NB4 (cell line): ENCODE measurements around the gene ADGRL3.

Experiments used
- DNase-seq: peaks from one replicate; pipeline ENCODE4 v3.0.0; 2010; ENCODE audit warnings: low read depth
- H3K4me3 ChIP-seq: one replicate; pipeline ENCODE4 v1.5.1; 2011; ENCODE audit warnings: mild to moderate bottlenecking, low read depth, low read length, moderate library complexity
- MYC ChIP-seq: IDR thresholded peaks from 2 replicates; pipeline ENCODE4 v1.6.1; 2011; ENCODE audit warnings: low read depth, low read length
- POLR2A ChIP-seq: IDR thresholded peaks from 2 replicates; pipeline ENCODE4 v1.6.1; 2011; ENCODE audit warnings: mild to moderate bottlenecking; ENCODE audit not compliant: insufficient read length; ENCODE audit errors: extremely low read depth
- TF ChIP-seq, protein P1 (sequence below): IDR thresholded peaks from 2 replicates; pipeline ENCODE4 v1.6.1; 2011; ENCODE audit warnings: low read depth, low read length
- TF ChIP-seq, protein P2 (sequence below): IDR thresholded peaks from one replicate; pipeline ENCODE4 v1.5.1; 2012; ENCODE audit warnings: low read depth, low read length

The ADGRL3 gene

DNA sequence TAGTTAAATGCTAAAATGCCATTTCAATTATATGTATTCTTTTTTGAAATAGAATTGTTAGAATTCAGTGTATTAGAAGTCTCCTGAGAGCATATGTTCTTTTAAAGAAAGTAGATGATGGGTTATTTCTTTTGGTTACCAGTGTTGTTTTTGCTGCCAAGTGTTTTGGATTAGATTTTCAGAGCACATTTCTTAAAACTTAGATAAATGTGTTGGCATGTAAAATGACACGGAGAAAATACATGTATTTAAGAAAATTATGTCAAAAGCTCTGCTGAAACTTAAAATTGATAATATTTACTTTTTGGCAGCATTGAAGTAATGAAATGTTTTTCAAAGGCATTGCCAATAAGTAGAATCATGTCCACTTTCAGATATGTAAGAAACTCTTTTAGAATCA is 379.7 kb downstream of the ADGRL3 start:
- no peak for DNase-seq
- TF ChIP-seq, protein P1, sequence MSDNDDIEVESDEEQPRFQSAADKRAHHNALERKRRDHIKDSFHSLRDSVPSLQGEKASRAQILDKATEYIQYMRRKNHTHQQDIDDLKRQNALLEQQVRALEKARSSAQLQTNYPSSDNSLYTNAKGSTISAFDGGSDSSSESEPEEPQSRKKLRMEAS: no peak
- no peak for TF ChIP-seq MYC
- TF ChIP-seq, protein P2, sequence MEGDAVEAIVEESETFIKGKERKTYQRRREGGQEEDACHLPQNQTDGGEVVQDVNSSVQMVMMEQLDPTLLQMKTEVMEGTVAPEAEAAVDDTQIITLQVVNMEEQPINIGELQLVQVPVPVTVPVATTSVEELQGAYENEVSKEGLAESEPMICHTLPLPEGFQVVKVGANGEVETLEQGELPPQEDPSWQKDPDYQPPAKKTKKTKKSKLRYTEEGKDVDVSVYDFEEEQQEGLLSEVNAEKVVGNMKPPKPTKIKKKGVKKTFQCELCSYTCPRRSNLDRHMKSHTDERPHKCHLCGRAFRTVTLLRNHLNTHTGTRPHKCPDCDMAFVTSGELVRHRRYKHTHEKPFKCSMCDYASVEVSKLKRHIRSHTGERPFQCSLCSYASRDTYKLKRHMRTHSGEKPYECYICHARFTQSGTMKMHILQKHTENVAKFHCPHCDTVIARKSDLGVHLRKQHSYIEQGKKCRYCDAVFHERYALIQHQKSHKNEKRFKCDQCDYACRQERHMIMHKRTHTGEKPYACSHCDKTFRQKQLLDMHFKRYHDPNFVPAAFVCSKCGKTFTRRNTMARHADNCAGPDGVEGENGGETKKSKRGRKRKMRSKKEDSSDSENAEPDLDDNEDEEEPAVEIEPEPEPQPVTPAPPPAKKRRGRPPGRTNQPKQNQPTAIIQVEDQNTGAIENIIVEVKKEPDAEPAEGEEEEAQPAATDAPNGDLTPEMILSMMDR: no peak
- TF ChIP-seq POLR2A: no peak
- no peak overlapping the region for H3K4me3 ChIP-seq

DNA sequence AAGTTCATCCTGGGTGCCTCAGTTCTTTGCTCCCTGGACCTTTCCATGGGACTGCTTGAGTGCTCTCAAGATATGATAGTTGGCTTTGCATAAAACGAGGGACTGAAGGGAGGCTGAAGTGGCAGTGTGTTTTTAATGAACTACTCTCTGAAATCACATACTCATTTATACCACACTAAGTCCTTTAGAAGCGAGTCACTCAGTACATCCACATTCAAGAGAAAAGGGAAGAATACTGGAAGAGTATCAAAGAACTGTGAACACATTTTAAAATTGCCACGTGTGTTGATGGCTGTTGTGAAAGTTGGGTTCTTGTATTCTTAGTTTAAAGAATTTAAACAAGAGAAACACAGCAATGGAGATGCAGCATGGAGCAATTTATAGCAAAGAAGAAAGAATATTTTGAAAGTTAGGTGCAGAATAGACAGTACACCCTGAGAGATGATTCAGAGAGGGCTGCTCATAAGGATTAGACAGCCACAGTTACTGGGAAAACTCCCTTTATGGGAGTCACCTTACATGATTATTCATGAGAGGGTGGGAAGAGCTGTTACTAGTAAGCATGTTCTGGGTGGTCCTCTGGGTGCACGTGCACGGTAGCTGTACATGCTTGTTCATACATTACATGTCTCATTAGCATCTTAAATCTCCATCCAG is 380.7 kb downstream of the ADGRL3 start:
- H3K4me3 ChIP-seq: no peak overlapping the region
- TF ChIP-seq, protein P2: no peak
- TF ChIP-seq POLR2A (no peak), MYC (no peak)
- TF ChIP-seq, protein P1: no peak
- DNase-seq: no peak

DNA sequence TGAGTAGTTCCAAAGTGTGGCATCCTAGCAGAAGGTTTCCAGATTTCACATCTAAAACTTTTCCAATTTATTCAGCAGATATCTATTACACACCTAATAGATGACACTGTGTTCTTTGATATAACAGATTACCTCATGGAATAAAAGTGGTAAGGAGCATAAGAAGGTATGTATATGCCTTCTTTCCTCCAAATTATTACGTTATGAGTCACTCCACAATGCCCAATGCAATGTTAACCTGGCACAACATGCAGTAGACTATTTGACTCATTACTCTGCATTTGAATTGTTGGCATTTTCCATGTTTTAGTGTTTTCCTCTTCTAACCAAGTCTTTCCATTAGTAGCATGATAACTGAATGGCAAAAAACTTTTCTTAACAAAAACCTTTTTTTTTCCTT is 383.6 kb downstream of the ADGRL3 start:
- H3K4me3 ChIP-seq: no peak overlapping the region
- no peak for DNase-seq
- TF ChIP-seq POLR2A (no peak), MYC (no peak)
- TF ChIP-seq, protein P2: no peak
- TF ChIP-seq, protein P1: no peak

DNA sequence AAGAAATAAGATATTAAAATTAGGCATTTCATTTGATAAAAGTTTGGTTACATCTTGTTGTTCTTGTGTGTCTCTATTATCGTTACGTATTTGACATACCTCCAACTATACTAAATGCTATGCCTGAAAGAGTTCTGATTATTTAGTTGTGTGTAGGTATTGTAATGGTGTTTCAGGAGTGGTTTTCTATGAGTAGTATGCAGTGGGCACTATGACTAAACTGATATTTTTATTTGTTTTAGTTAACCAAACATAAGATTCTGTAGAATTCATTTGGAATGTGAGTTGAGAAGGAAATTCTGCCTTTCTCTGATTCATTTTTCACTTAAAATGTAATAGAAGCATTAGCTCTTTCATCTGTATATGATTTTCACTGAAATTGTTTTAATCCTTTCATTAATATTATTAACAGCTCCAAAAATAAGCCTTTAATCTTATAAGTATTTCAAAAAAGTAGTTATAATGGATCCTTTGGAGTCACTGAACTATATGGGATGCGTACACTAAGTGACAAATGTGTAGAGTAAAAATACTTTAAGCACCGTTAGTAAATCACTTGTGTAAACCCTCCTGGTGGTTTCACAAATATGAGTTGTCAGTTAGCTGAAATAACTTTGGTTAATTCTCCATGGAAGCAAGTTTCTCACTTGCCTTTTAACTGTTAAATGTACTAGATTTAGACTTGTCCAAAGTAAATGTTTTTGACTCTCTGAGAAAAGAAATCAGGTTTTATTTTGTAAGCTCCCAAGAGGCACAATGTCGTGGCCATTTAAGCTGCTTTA is 388.7 kb downstream of the ADGRL3 start:
- no peak overlapping the region for H3K4me3 ChIP-seq
- no peak for TF ChIP-seq POLR2A
- TF ChIP-seq, protein P2: no peak
- TF ChIP-seq MYC: no peak
- TF ChIP-seq, protein P1: no peak
- no peak for DNase-seq

DNA sequence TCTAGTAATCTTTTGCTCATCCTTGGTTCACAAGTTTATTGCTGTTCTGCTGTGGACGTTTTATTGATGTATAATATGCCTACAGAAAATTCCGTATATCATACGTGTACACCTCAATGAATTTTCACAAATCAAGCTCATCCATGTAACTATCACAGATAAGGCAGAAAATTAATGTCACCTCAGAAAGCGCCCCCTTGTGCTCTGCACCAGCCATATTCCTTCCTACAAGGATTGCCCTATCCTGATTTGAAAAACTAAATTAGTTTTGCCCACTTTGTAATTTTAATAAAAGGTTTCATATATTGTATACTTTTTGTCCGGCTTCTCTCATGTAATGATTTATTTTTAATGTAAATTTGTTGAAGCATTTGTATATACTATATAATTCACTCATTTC is 390.8 kb downstream of the ADGRL3 start:
- no peak overlapping the region for H3K4me3 ChIP-seq
- DNase-seq: peak; percentile 2
- TF ChIP-seq, protein P1: no peak
- TF ChIP-seq POLR2A (no peak), MYC (no peak)
- TF ChIP-seq, protein P2: peak; percentile 35
